ENCODE data around the gene ACACB.

Gene ACACB

DNA sequence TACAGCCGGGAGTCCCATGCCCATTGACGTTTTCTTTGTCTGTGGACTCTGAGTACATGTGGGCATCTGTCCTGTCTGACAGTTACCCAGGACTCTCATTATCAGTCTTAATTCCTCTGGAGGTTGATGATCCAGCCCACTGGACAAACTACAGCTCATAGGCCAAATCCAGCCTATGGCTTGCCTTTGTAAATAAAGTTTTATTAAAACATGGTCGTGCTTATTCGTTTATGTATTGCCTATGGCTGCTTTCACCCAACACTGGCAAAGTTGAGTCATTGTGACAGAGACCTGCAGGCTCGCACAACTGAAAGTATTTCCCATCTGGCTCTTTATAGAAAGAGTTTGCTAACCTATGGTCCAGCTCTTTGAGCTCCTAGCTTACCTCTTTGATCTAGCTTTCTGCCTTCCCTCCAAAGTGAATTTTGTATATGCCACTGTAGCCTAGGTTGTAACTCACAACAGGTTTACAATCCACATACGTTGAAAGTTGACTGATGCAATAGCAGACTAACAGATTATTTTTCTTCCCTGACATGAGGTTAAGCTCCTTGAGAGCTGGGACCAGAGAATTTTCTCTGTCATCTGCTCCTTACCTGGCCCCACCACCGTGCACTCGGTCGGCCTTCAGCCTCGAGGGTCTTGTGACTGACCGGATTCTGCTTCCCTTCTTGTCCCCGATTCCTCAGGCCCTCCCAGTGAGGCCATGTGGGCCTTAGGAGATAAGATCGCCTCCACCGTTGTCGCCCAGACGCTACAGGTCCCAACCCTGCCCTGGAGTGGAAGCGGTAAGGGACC is 57.3 kb downstream of the ACACB start:
- no peak for DNase-seq (ENCODE audit: low read depth in 3 of 3)

- no peak for DNase-seq (ENCODE audit: low read depth in 3 of 3)
Measured at GRCh38 chr12:109174468-109174867, 58.1 kb downstream of the ACACB start.

GRCh38 chr12:109178532-109178931 is 62.1 kb downstream of the ACACB start:
- DNase-seq (ENCODE audit: low read depth in 3 of 3) = no peak

DNA sequence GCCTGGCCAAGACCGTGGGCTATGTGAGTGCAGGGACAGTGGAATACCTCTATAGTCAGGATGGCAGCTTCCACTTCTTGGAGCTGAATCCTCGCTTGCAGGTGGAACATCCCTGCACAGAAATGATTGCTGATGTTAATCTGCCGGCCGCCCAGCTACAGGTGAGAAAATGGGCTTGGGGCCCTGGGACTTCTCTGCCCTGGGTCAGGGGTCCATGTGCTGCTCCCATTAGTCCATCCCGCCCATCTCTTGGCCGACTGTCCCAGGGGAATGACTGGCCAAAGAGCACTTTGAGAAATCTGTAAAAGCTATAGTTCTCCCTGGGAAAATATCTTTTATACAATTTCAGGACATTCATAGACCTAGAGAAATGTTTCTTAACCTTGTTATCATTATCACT is 63.5 kb downstream of the ACACB start:
- DNase-seq (ENCODE audit: low read depth in 3 of 3) = no peak

GRCh38 chr12:109182041-109182839 is 65.9 kb downstream of the ACACB start:
- no peak for DNase-seq (ENCODE audit: low read depth in 3 of 3)

DNA sequence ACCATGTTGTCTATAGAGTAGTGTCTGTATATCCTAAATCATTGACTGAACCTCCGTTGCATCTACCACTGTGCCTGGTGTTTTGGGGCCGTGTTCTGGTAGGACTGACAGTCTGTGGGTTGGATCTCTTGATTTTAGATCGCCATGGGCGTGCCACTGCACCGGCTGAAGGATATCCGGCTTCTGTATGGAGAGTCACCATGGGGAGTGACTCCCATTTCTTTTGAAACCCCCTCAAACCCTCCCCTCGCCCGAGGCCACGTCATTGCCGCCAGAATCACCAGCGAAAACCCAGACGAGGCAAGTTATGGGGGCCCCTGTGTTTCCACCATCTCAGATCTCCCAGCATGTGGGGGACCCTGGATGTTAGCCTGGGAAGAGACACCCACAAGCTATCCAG is 69.1 kb downstream of the ACACB start:
- no peak for DNase-seq (ENCODE audit: low read depth in 3 of 3)

- DNase-seq (ENCODE audit: low read depth in 3 of 3) = no peak
Measured at GRCh38 chr12:109186993-109187653, 70.7 kb downstream of the ACACB start.

DNA sequence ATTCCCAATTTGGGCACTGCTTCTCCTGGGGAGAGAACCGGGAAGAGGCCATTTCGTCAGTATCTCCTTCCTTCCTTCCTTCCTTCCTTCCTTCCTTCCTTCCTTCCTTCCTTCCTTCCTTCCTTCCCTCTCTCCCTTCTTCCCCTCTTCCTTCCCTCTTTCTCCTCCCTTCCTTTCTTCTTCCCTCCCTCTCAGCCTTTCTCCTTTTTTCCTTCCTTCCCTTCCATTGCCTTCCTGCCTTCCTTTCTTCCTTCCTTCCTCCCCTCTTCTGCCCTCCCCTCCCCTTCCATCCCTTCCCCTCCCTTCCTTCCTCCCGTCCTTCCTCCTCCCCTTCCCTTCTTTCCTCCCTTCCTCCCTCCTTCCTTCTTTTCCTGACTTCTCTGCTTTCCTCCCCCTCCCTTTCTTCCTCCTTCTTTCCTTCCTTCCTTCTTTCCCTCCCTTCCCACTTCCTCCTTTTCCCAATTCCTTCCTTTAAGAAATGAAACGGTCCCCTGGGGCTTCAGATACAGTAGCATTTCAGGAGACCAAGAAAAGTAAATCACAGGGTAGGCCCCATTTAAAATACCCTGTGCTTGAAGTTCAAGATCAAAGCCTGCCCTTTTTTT is 71.8 kb downstream of the ACACB start:
- no peak for DNase-seq (ENCODE audit: low read depth in 3 of 3)

DNA sequence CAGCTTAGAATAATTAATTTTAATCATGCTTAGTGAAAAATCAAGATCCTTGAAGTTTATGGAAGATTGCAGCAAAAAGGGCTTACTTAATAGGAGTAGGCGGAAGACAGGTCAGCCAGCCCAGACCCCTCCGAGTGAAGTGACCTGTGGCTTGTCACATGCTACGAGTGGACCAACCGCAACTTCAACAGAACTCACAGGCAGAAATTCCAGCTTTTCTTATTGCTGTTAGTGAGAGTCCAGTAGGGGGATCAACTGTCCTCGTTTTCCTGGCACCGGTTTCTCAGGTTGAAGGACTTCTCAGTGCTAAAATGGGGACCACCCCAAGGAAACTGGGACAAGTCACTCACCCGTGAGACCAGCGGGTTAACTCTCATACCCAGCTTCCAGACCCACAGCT is 72.9 kb downstream of the ACACB start:
- no peak for DNase-seq (ENCODE audit: low read depth in 3 of 3)

DNA sequence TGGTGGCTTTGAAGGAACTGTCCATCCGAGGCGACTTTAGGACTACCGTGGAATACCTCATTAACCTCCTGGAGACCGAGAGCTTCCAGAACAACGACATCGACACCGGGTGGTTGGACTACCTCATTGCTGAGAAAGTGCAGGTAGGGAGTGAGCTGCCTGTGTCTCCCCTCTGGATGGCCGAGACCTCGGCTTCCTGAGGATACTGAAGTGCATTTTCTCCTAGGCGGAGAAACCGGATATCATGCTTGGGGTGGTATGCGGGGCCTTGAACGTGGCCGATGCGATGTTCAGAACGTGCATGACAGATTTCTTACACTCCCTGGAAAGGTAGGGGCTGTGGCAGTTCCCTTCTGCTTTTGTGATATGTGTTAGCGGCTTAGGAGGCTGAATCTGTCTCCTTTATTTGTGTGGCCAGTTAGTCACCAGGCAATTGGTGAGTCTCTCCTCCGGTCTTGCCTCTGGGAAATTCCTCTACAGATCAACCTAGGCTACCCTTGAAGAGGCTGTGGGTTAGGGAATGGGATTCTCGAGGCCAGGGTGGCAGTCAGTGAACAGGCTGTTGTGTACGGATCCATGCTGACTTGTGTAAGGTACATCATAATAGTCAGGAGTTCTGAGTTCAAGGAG is 75.3 kb downstream of the ACACB start:
- no peak for DNase-seq (ENCODE audit: low read depth in 3 of 3)

DNA sequence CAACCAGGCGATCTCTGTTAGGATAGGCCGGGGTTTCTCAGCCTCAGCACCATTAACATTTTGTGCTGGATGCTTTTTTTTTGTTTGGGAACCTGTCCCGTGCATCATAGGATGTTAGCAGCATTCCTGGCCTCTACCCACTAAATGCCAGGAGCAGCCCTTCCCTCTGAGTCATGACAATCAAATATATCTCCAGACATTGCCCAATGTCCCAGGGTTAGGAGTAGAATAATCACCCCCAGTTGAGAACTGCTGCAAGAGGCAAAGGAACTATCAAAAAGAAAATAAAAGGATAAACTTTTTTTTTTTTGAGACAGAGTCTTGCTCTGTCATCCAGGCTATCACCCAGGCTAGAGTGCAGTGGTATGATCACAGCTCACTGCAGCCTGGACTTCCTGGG is 76.0 kb downstream of the ACACB start:
- no peak for DNase-seq (ENCODE audit: low read depth in 3 of 3)

DNA sequence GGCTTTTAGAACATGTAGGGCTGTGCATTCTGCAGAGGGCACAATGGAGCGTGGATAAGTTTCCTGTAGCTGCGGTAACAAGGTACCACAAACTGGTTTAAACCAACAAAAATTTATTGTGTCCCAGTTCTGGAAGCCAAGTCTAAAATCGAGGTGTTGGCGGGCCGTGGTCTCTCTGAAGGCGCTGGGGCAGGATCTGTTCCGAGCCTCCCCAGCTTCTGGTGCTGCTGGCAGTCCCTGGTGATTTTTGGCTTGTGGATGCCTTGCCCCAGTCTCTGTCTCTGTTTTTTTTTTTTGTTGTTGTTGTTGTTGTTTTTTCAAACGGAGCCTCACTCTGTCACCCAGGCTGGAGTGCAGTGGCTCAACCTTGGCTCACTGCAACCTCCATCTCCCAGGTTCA is 77.5 kb downstream of the ACACB start:
- DNase-seq (ENCODE audit: low read depth in 3 of 3) = no peak

DNA sequence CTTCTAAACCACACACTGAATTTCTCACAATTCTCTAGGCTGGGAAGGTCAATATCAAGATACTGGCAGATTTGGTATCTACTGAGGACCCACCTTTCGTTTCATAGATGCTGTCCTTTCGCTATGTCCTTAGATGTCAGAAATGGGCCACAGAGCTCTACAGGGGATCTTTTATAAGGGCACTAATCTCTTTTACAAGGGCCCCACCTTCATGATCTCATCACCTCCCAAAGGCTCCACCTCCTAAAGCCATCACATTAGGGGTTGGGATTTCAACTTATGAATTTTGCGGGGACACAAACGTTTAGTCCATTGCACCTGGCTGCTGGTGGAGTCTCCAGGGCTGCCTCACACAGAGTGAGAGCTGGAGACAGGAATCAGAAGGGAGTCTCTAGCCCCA is 79.9 kb downstream of the ACACB start:
- no peak for DNase-seq (ENCODE audit: low read depth in 3 of 3)

- DNase-seq (ENCODE audit: low read depth in 3 of 3) = no peak
Measured at GRCh38 chr12:109197327-109197726, 80.9 kb downstream of the ACACB start.

- no peak for DNase-seq (ENCODE audit: low read depth in 3 of 3)
Measured at GRCh38 chr12:109199324-109199723, 82.9 kb downstream of the ACACB start.

DNA sequence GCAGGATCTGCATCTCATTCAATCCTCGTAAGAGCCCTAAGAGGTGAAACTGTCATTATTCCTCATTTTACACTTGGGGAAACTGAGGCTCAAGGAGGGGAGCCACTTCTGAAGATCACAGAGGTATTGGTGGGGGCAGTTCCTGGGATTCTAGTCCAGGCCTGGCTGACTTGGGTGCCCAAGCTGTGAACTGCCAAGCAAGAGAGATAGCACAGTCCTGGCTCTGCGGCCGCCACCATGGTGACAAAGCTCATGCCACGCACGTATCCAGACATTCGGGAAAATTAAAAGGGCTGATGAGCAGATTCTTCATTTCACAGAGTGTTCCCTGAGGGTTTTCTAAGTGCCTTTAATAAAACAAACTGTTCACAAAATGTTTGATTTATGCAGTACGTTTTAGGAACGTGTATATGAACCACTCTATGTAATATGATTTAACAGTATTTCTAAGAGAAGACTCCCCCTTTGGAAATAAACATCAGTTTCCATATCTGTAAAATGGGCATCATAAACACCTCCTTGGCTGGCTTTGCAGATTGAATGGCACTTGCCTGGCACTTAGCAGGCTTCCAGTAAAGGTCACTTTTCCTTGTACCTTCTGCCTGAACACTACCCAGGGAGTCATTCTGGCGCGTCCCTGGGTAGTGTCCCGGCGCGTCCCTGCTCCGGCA is 84.6 kb downstream of the ACACB start:
- DNase-seq (ENCODE audit: low read depth in 3 of 3) = no peak

GRCh38 chr12:109201496-109201885 is 85.1 kb downstream of the ACACB start:
- DNase-seq (ENCODE audit: low read depth in 3 of 3) = no peak

DNA sequence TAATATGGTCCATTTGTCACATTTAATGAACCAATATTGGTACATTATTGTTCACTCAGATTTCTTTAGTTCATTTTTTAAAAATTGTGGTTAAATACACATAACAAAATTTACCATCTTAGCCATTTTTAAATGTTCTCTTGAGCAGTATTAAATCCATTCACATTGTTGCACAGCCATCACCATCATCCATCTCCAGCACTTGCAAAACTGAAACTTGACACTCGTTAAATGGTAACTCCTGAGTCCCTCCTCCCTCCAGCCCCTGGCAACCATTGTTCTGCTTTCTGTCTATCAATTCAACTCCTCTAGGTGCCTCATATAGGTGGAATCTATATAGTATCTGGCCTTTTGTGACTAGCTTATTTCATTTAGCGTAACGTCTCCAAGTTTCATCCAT is 86.4 kb downstream of the ACACB start:
- no peak for DNase-seq (ENCODE audit: low read depth in 3 of 3)

- no peak for DNase-seq (ENCODE audit: low read depth in 3 of 3)
Measured at GRCh38 chr12:109203480-109203879, 87.1 kb downstream of the ACACB start.

DNA sequence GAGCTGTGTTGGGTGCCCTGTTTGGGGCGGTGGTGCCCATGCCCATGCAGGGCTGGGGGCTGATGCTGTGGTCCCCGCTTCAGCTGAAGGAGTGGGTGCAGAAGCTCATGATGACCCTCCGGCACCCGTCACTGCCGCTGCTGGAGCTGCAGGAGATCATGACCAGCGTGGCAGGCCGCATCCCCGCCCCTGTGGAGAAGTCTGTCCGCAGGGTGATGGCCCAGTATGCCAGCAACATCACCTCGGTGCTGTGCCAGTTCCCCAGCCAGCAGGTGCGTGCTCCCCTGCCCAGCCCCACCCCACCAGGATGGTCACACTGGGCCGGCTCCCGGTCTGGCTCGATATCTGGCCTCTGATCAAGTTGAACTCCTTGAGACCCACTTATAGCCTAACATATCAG is 92.7 kb downstream of the ACACB start:
- no peak for DNase-seq (ENCODE audit: low read depth in 3 of 3)

DNA sequence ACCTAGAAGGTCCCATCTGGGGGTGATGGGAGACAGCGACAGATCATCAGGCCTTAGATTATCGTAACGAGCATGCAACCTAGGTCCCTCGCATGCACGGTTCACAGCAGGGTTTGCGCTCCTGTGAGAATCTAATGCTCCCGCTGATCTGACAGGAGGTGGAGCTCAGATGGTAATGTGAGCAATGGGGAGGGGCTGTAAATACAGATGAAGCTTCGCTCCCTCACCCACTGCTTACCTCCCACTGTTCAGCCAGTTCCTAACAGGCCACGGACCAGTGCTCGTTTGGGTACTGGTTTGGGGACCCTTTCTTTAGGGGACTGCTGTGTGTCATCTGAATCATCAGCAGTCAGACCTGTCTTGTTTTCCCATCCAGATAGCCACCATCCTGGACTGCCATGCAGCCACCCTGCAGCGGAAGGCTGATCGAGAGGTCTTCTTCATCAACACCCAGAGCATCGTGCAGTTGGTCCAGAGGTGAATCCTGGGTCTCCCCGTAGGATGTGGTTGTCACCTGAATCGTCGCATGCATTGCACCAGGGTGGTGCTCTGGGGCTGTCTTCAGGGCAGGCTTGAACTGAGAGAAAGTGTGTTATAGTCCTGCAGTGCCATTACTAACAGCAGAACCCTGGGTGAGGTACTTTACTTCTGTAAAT is 96.2 kb downstream of the ACACB start:
- DNase-seq (ENCODE audit: low read depth in 3 of 3) = no peak
